ENCODE data around the gene ARMC5.

GRCh38 chr16:31474173-31474714, 14.9 kb downstream of the ARMC5 start:
- TF ChIP-seq POLR2A (IDR thresholded peaks at IDR 0.05; ENCODE audit: low read length) (no peak), GATA1 (IDR thresholded peaks at IDR 0.05; ENCODE audit: low read depth, low read length) (no peak)
